Endothelial cell of umbilical vein (primary cell): ENCODE measurements around the gene SIGLEC7. TPM values are rescaled to one million over a fixed set of nuclear protein-coding genes. Genes with fewer than 3 reads are reported as not detected.

ENCODE experiments used
- BruUV-seq: library from RNA; stranded (reverse); fragments of 400-500 nt; replicated peaks from 2 replicates; lab custom pipeline; 2021; lab: Mats Ljungman, UMichigan
- CTCF ChIA-PET: fragments of 300-600, 350-600 bp; sonication (Branson Sonifier 250); formaldehyde crosslinking; loops from one replicate; lab custom pipeline; 2021; ENCODE audit warnings: antibody characterized with exemption, inconsistent platforms; lab: Charles Lee
- POLR2A ChIA-PET: fragments of 300-600, 350-600 bp; sonication (Branson Sonifier 250); formaldehyde crosslinking; loops from one replicate; lab custom pipeline; 2021; ENCODE audit warnings: antibody characterized with exemption, inconsistent platforms; lab: Charles Lee
- DNase-seq: peaks from one replicate; pipeline ENCODE4 v3.0.0-alpha.2; 2011; ENCODE audit warnings: low read depth, low spot score
- FAIRE-seq: peaks from 2 replicates; lab custom pipeline; 2011; peaks lifted over from hg19 to GRCh38; lab: Jason Lieb, UNC
- H2AFZ ChIP-seq: 2 replicates; pipeline ENCODE4 v1.6.0; 2012; ENCODE audit warnings: low read depth, low read length, control low read depth, inconsistent platforms
- H3K27ac ChIP-seq: 2 replicates; pipeline ENCODE4 v1.5.1; 2011; ENCODE audit warnings: low read depth, mild to moderate bottlenecking, control low read depth, low read length, moderate library complexity; ENCODE audit not compliant: insufficient read depth
- H3K27me3 ChIP-seq, 2 experiments: 2 replicates each; pipeline versions ENCODE4 v1.6.0 to v1.6.1; 2011; ENCODE audit warnings: low read length in 2 of 2, mixed read lengths in 1 of 2; ENCODE audit not compliant: control insufficient read depth in 2 of 2, insufficient read depth in 2 of 2
- H3K36me3 ChIP-seq, 2 experiments: 2 replicates in 1 of 2; 3 replicates in 1 of 2; pipeline ENCODE4 v1.5.1; 2011; ENCODE audit warnings: low read length in 2 of 2, mild to moderate bottlenecking in 1 of 2, moderate library complexity in 1 of 2; ENCODE audit not compliant: control insufficient read depth in 2 of 2, insufficient read depth in 2 of 2; ENCODE audit errors: extremely low read depth in 1 of 2
- H3K4me1 ChIP-seq: 3 replicates; pipeline ENCODE4 v1.5.1; 2011; ENCODE audit warnings: mild to moderate bottlenecking, low read length; ENCODE audit not compliant: control insufficient read depth, insufficient read depth; ENCODE audit errors: extremely low read depth
- H3K4me2 ChIP-seq: 2 replicates; pipeline ENCODE4 v1.6.1; 2011; ENCODE audit warnings: low read length, control low read depth, mixed read lengths; ENCODE audit not compliant: insufficient read depth
- H3K4me3 ChIP-seq, 3 experiments: fragments of 200-600 bp in 1 of 3; sonication (generic), shearing (Covaris generic) in 1 of 3; replicated peaks in 1 of 3; 2 replicates each; pipeline ENCODE4 v1.5.1; 2011 to 2016; ENCODE audit warnings: control low read depth in 3 of 3, low read length in 3 of 3, mild to moderate bottlenecking in 2 of 3, inconsistent platforms in 1 of 3, low read depth in 1 of 3, moderate library complexity in 1 of 3; ENCODE audit not compliant: insufficient read depth in 1 of 3
- H3K79me2 ChIP-seq: 2 replicates; pipeline ENCODE4 v1.6.0; 2012; ENCODE audit warnings: low read length, inconsistent platforms; ENCODE audit not compliant: control insufficient read depth, insufficient read depth
- H3K9ac ChIP-seq: replicated peaks from 2 replicates; pipeline ENCODE3; 2011; ENCODE audit warnings: low read length, control low read depth; ENCODE audit not compliant: insufficient read depth; ENCODE audit errors: extremely low read depth
- H3K9me1 ChIP-seq: replicated peaks from 3 replicates; pipeline ENCODE4 v1.6.0; 2011; ENCODE audit warnings: mild to moderate bottlenecking, low read length; ENCODE audit not compliant: control insufficient read depth, insufficient read depth; ENCODE audit errors: extremely low read depth
- H3K9me3 ChIP-seq: replicated peaks from 2 replicates; pipeline ENCODE4 v1.5.1; 2012; ENCODE audit warnings: low read length, inconsistent platforms; ENCODE audit not compliant: control insufficient read depth, insufficient read depth
- H4K20me1 ChIP-seq: replicated peaks from 2 replicates; pipeline ENCODE3; 2011; ENCODE audit warnings: mild to moderate bottlenecking, low read length; ENCODE audit not compliant: control insufficient read depth, insufficient read depth; ENCODE audit errors: extremely low read depth
- FOS ChIP-seq: IDR thresholded peaks from 2 replicates; pipeline ENCODE4 v1.6.1; 2011; ENCODE audit warnings: mild to moderate bottlenecking, low read length, moderate library complexity, borderline replicate concordance; ENCODE audit not compliant: insufficient read depth
- GATA2 ChIP-seq: IDR thresholded peaks from 2 replicates; pipeline ENCODE4 v1.7.0; 2011; ENCODE audit warnings: low read depth, mild to moderate bottlenecking, moderate library complexity, mixed read lengths, low read length; ENCODE audit not compliant: insufficient read length, insufficient read depth
- JUN ChIP-seq: IDR thresholded peaks from 2 replicates; pipeline ENCODE4 v1.6.1; 2011; ENCODE audit warnings: borderline replicate concordance, low read depth; ENCODE audit not compliant: insufficient read length, insufficient read depth
- MYC ChIP-seq: IDR thresholded peaks from one replicate; pipeline ENCODE4 v1.6.1; 2011; ENCODE audit warnings: mild to moderate bottlenecking, low read depth, low read length
- POLR2A ChIP-seq: IDR thresholded peaks from 2 replicates; pipeline ENCODE4 v1.6.1; 2012; ENCODE audit warnings: low read depth, mild to moderate bottlenecking, control low read depth, low read length
- dilution Hi-C: fragments of 300-500 bp; cut with MboI; formaldehyde crosslinking; loops from one replicate; pipeline ENCODE4 v1.15.0; 2019; ENCODE audit warnings: low sequenced_read_pairs; ENCODE audit not compliant: extremely low pct_ligation_motif_present
- intact Hi-C: fragments of 100-400 bp; cut with micrococcal nuclease; formaldehyde crosslinking; loops from one replicate; pipeline ENCODE4 v1.10.0; 2022
- polyA plus RNA-seq, 4 experiments: library from polyadenylated mRNA; depleted of rRNA in 3 of 4; stranded (reverse) in 3 of 4; unstranded in 1 of 4; fragments of >200 nt; gene quantifications; 2 replicates each; pipeline versions ENCODE4 v1.2.1 to v1.2.3, GENCODE V29; 2011 to 2012; ENCODE audit warnings: missing spikeins in 1 of 4
- total RNA-seq: library from RNA; stranded (reverse); gene quantifications from 2 replicates; pipeline ENCODE4 v1.2.3, GENCODE V29; 2021
- TF ChIP-seq, protein P1 (sequence below): IDR thresholded peaks from 2 replicates; pipeline ENCODE4 v1.6.1; 2011; ENCODE audit not compliant: insufficient read depth, insufficient read length
- TF ChIP-seq, protein P2 (sequence below), 2 donors: IDR thresholded peaks; 1 replicate in 1 of 2; 2 replicates in 1 of 2; pipeline ENCODE4 v1.5.1; 2011; ENCODE audit warnings: low read length in 2 of 2, mild to moderate bottlenecking in 2 of 2, moderate library complexity in 2 of 2, control low read depth in 1 of 2, inconsistent platforms in 1 of 2, low read depth in 1 of 2; ENCODE audit not compliant: insufficient read depth in 1 of 2; ENCODE audit errors: extremely low read depth in 1 of 2

SIGLEC7 gene
- total and polyA plus RNA-seq, 2 donors (not counting 3 experiments of a cell fraction or from before 2014, with no cell fraction given), result not detected

DNA sequence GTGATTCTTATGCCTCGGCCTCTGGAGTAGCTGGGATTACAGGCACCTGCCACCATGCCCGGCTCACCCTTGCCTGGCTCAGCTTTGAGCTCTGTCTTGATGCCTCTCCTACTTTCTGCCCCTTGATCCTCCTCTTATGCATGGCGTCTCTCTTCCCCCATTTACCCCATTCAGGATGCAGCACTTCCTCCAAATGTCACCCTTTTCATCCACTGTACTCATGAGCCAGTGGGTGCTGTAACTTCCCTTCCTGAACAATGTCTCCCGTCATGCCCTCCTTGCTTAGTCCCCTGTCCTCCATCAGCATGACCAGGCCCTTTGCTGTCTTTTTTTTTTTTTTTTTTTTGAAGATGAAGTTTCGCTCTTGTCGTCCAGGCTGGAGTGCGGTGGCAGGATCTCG lies 20.8 kb upstream of the SIGLEC7 start:
- H3K27me3 ChIP-seq, result no peaks in the 10 kb centered on the region
- DNase-seq (no peak), FAIRE-seq (no peak)
- H3K79me2 ChIP-seq, result no peaks in the 10 kb centered on the region
- no peak overlapping the region for H2AFZ ChIP-seq
- TF ChIP-seq, protein P1, sequence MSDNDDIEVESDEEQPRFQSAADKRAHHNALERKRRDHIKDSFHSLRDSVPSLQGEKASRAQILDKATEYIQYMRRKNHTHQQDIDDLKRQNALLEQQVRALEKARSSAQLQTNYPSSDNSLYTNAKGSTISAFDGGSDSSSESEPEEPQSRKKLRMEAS, result no peak
- no peak for TF ChIP-seq FOS
- TF ChIP-seq, protein P2, sequence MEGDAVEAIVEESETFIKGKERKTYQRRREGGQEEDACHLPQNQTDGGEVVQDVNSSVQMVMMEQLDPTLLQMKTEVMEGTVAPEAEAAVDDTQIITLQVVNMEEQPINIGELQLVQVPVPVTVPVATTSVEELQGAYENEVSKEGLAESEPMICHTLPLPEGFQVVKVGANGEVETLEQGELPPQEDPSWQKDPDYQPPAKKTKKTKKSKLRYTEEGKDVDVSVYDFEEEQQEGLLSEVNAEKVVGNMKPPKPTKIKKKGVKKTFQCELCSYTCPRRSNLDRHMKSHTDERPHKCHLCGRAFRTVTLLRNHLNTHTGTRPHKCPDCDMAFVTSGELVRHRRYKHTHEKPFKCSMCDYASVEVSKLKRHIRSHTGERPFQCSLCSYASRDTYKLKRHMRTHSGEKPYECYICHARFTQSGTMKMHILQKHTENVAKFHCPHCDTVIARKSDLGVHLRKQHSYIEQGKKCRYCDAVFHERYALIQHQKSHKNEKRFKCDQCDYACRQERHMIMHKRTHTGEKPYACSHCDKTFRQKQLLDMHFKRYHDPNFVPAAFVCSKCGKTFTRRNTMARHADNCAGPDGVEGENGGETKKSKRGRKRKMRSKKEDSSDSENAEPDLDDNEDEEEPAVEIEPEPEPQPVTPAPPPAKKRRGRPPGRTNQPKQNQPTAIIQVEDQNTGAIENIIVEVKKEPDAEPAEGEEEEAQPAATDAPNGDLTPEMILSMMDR (IDR thresholded peaks at IDR 0.05; ENCODE audit: extremely low read depth in 1 of 2, insufficient read depth in 1 of 2, low read depth in 1 of 2, low read length in 2 of 2), result no peak
- no peak for TF ChIP-seq JUN
- no peak for TF ChIP-seq MYC
- TF ChIP-seq POLR2A, result no peak
- no peak for TF ChIP-seq GATA2
- H3K36me3 ChIP-seq, result no peaks in the 10 kb centered on the region
- H3K9me3 ChIP-seq, result no peaks in the 10 kb centered on the region
- H3K27ac ChIP-seq, result no peak overlapping the region
- no peaks in the 10 kb centered on the region for H3K9me1 ChIP-seq
- ChIA-PET POLR2A (no interaction called here), CTCF (no interaction called here)
- no peaks in the 10 kb centered on the region for H3K4me1 ChIP-seq
- dilution Hi-C loops, result no loop called here
- no TSS peak for BruUV-seq
- intact Hi-C loops, result no loop called here
- no peak overlapping the region for H3K9ac ChIP-seq
- no peaks in the 10 kb centered on the region for H4K20me1 ChIP-seq
- no peak overlapping the region for H3K4me3 ChIP-seq
- H3K4me2 ChIP-seq, result no peak overlapping the region
